NCI-H2171 treated with DMSO at 0.1 percent for 48 hours (cell line): ENCODE data around the gene PCDHA10.
"Not testable (repeated sequence)": the region's sequence is repeated elsewhere in the genome, so short reads cannot be mapped to it uniquely, and the experiment has no call there.

ENCODE experiments used
- DNase-seq: peaks from one replicate; lab custom pipeline; 2025; lab: John Stamatoyannopoulos, UW

The PCDHA10 gene

GRCh38 chr5:140840978-140841962, 14.4 kb upstream of the PCDHA10 start, which contains the start of gene PCDHA8:
Gene PCDHA8 (plus strand): TSS chr5:140841187. CDS start chr5:140841322, 135 bp downstream.
- DNase-seq = peak; percentile 3

DNA sequence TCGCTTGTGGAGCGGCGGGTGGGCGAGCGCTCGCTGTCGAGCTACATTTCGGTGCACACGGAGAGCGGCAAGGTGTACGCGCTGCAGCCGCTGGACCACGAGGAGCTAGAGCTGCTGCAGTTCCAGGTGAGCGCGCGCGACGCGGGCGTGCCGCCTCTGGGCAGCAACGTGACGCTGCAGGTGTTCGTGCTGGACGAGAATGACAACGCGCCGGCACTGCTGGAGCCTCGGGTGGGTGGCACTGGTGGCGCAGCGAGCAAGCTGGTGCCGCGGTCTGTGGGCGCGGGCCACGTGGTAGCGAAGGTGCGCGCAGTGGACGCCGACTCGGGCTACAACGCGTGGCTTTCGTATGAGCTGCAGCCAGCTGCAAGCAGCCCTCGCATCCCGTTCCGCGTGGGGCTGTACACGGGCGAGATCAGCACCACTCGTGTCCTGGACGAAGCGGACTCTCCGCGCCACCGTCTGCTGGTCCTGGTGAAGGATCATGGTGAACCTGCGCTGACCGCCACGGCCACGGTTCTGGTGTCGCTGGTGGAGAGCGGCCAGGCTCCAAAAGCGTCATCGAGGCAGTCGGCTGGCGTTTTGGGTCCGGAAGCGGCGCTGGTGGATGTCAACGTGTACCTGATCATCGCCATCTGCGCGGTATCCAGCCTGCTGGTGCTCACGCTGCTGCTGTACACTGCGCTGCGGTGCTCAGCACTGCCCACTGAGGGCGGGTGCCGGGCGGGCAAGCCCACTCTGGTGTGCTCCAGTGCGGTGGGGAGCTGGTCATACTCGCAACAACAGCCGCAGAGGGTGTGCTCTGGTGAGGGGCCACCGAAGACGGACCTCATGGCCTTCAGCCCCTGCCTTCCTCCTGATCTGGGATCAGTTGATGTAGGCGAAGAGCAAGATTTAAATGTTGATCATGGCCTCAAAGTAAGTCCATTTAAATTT, 12.6 kb upstream of the PCDHA10 start:
- DNase-seq = no peak

DNA sequence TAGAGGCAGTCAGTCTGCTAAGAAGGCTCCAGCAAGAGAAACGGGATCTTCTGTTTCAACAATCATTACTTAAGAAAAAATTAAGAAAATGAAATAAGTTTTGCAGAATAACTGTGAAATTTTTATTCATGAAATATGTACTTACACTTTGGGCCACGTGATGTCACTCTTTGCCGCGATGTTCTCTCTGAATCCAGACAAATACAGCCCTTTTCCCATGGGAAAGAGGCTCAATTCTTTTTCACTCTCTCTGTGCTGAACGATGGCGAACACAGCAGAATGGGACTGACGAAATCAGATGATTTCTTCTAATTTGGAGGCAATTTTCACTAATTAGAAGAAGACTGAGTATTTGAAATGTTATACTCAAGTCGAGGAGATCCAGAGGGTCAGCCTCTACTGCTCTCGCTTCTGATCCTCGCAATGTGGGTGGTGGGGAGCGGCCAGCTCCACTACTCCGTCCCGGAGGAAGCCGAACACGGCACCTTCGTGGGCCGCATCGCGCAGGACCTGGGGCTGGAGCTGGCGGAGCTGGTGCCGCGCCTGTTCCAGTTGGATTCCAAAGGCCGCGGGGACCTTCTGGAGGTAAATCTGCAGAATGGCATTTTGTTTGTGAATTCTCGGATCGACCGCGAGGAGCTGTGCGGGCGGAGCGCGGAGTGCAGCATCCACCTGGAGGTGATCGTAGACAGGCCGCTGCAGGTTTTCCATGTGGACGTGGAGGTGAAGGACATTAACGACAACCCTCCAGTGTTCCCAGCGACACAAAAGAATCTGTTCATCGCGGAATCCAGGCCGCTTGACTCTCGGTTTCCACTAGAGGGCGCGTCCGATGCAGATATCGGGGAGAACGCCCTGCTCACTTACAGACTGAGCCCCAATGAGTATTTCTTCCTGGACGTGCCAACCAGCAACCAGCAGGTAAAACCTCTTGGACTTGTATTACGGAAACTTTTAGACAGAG, 7.3 kb upstream of the PCDHA10 start, which contains the start of gene PCDHA9:
Gene PCDHA9 (plus strand): TSS at position 244 of the 964 bp plus-strand sequence. CDS start 114 bp downstream, at position 358.
- DNase-seq = not testable (repeated sequence)

- not testable (repeated sequence) for DNase-seq
Observed at GRCh38 chr5:140849831-140850634, 5.7 kb upstream of the PCDHA10 start.

DNA sequence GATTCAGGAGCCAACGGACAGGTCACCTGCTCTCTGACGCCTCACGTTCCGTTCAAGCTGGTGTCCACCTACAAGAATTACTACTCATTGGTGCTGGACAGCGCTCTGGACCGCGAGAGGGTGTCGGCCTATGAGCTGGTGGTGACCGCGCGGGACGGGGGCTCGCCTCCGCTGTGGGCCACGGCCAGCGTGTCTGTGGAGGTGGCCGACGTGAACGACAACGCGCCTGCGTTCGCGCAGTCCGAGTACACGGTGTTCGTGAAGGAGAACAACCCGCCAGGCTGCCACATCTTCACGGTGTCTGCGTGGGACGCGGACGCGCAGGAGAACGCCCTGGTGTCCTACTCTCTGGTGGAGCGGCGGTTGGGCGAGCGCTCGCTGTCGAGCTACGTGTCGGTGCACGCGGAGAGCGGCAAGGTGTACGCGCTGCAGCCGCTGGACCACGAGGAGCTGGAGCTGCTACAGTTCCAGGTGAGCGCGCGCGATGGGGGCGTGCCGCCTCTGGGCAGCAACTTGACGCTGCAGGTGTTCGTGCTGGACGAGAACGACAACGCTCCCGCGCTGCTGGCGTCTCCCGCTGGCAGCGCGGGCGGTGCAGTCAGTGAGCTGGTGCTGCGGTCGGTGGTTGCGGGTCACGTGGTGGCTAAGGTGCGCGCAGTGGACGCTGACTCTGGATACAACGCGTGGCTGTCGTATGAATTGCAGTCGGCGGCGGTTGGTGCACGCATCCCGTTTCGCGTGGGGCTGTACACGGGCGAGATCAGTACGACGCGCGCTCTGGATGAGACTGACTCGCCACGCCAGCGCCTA, 1.7 kb downstream of the PCDHA10 start:
- DNase-seq = no peak

GRCh38 chr5:140857987-140858240, 2.2 kb downstream of the PCDHA10 start:
- no peak for DNase-seq

GRCh38 chr5:140862441-140863295, 7.0 kb downstream of the PCDHA10 start:
- no peak for DNase-seq

- no peak for DNase-seq
Observed at GRCh38 chr5:140868721-140869554, 13.2 kb downstream of the PCDHA10 start, which contains the start of gene PCDHA11. Gene PCDHA11 (plus strand): TSS chr5:140868957. CDS start chr5:140869104, 147 bp downstream.

DNA sequence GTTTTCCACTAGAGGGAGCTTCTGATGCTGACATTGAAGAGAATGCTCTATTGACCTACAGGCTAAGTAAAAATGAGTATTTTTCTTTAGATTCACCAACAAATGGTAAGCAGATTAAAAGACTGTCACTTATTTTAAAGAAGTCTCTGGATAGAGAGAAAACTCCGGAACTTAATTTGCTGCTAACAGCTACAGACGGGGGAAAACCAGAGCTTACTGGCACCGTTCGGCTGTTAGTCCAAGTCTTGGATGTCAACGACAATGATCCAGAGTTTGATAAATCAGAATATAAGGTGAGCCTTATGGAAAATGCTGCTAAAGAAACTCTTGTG, 13.8 kb downstream of the PCDHA10 start:
- no peak for DNase-seq

- DNase-seq = no peak
Observed at GRCh38 chr5:140870221-140871201, 14.8 kb downstream of the PCDHA10 start.

DNA sequence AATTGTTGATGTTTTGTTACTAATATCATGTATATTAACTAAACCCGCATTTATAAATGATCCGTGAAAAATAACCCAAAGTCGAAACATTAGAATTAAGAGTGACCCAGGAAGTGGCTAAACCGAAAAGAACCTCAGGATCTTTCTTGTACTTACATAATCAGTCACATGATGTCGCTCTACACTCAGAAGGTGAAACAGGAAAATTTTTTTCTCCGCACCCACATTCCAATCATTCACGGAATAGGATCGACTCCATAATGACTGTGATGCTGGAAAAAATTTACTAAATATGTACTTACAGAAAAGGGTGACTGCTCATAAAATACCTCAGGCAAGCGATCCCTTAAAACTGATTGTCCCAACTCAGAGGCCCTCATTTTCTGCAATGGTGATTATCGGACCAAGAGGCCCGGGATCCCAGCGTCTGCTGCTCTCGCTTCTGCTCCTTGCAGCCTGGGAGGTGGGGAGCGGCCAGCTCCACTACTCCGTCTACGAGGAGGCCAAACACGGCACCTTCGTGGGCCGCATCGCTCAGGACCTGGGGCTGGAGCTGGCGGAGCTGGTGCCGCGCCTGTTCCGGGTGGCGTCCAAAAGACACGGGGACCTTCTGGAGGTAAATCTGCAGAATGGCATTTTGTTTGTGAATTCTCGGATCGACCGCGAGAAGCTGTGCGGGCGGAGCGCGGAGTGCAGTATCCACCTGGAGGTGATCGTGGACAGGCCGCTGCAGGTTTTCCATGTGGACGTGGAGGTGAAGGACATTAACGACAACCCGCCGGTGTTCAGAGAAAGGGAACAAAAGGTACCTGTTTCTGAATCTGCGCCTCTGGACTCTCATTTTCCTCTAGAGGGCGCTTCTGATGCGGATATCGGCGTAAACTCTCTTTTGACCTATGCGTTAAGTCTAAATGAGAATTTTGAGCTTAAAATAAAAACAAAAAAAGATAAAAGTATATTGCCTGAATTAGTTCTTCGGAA, 19.7 kb downstream of the PCDHA10 start, which contains the start of gene PCDHA12:
Gene PCDHA12 (plus strand): TSS at position 224 of the 981 bp plus-strand sequence. CDS start 165 bp downstream, at position 389.
- no peak for DNase-seq

- DNase-seq = not testable (repeated sequence)
Observed at GRCh38 chr5:140876541-140877261, 21.0 kb downstream of the PCDHA10 start.

- no peak for DNase-seq
Observed at GRCh38 chr5:140877262-140877581, 21.5 kb downstream of the PCDHA10 start.

DNA sequence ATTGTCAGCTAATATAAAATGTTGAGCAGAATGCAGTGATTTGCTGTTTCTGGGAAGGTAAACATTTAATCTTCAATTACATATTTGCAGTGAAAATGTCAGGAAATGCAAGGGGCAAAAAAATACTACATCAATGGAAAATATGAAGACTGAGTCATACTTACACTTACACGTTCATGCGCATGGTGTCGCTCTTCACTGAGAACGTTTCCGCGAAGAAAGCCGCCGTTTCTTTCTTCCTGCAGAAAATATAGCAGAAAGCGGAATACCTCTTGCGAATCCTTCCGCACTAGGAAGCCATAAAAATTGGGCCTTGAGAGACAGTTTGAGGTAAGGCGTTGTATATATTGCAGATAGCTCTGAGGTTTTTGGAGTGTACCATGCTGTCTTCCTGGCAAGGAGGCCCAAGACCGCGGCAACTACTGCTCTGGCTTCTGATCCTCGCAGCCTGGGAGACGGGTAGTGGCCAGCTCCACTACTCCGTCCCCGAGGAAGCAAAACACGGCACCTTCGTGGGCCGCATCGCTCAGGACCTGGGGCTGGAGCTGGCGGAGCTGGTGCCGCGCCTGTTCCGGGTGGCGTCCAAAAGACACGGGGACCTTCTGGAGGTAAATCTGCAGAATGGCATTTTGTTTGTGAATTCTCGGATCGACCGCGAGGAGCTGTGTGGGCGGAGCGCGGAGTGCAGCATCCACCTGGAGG, 26.3 kb downstream of the PCDHA10 start, which contains the start of gene PCDHA13:
Gene PCDHA13 (plus strand): TSS at position 236 of the 702 bp plus-strand sequence. CDS start 145 bp downstream, at position 381.
- DNase-seq = no peak
